Germinal center (tissue), 1 donor: ENCODE data around the gene TRANK1.
"Not testable (repeated sequence)": the region's sequence is repeated elsewhere in the genome, so short reads cannot be mapped to it uniquely, and the experiment has no call there.

Experiments
- DNase-seq: peaks from one replicate; pipeline ENCODE4 v3.0.0; 2012; ENCODE audit warnings: mixed read lengths, low spot score

The TRANK1 gene

GRCh38 chr3:36892457-36893136 lies 52.3 kb downstream of the TRANK1 start:
- no peak for DNase-seq

DNA sequence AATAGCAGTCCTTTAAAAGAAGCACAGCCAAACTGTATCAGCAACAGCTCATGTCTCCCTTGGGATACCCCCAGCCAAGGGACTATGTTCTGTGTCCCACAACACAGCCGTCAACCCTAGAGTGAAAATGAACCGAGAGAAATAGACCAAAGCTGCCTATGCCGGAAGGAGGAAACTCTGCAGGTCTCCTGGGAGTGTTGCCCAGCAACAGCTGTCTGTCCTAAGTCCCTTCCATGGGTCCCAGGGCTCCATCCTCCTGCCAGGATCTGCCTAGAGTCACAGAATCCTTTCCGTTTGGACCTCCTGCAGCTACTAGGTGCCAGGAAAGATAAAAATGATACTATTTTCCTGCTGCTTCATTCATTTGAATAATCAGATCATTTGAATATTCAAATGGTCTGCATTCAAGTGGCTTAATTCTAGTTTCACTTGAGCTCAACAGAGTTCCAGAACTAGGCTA lies 53.1 kb downstream of the TRANK1 start:
- peak; percentile 74 for DNase-seq

DNA sequence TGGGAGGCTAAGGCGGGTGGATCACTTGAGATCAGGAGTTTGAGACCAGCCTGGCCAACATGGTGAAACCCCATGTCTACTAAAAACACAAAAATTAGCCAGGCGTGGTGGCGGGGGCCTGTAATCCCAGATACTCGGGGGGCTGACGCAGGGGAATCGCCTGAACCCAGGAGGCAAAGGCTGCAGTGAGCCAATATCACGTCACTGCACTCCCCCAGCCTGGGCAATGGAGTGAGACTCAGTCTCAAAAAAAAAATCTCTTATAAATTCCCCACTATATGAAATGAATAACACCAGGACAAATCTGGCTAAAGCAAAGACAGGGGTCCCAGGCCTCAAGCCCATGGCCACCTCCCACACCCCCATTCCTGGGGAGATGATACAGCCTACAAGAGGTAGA lies 53.8 kb downstream of the TRANK1 start:
- DNase-seq = not testable (repeated sequence)

GRCh38 chr3:36890261-36890660 lies 54.6 kb downstream of the TRANK1 start:
- no peak for DNase-seq

- no peak for DNase-seq
Measured at GRCh38 chr3:36881735-36882134, 63.1 kb downstream of the TRANK1 start.

DNA sequence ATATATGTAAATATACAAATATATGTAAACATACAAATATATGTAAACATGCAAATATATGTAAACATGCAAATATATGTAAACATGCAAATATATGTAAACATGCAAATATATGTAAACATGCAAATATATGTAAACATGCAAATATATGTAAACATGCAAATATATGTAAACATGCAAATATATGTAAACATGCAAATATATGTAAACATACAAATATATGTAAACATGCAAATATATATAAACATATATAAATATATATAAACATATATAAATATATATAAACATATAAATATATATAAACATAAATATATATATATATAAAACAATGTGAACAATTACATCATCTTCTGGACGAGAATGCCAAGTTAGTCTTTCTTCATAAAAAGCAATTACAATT lies 65.0 kb downstream of the TRANK1 start:
- DNase-seq = not testable (repeated sequence)

GRCh38 chr3:36877930-36878685 lies 66.7 kb downstream of the TRANK1 start:
- DNase-seq = no peak

GRCh38 chr3:36876181-36876936 lies 68.5 kb downstream of the TRANK1 start:
- peak; percentile 45 for DNase-seq

GRCh38 chr3:36875397-36875796 lies 69.5 kb downstream of the TRANK1 start:
- no peak for DNase-seq

GRCh38 chr3:36874424-36874823 lies 70.4 kb downstream of the TRANK1 start:
- no peak for DNase-seq

GRCh38 chr3:36871379-36872126 lies 73.3 kb downstream of the TRANK1 start:
- no peak for DNase-seq

DNA sequence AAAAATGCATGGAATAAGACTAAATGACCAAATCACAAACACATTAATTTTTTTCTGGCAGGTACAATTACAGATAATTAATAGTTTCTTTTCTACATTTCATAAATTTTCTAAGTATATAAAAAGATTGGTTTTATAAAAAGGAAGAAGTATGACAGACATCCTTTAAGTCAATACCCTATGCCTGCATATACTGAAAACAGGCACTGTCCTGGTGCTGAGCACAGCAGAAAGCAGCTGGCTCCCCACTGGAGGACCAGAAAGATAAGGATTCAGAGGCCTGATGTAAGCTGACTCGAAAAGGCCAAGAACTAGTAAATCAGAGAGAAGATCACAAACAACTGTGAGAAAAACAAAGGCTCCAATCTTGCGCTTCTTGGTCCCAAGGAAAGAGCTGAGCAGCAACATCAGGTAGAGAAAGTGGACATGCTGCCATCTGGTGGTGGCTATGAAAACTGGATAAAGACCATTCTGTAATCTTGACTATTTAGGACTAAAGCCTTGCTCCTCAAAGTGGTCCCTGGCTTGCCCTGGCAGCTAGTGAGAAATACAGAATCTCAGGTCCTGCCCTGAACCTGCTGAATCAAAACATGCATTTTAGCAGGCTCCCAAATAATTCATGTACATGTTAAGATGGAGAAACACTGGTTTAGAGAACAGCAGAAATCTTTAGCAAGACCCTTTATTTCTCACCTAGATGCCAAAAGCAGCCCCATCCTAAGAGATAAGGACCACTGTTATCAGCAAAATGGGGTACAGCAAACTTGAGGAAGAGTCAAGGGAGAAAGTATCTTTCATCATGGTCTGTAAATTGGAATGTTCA lies 76.0 kb downstream of the TRANK1 start:
- DNase-seq = peak; percentile 70

- DNase-seq = no peak
Measured at GRCh38 chr3:36867810-36868209, 77.0 kb downstream of the TRANK1 start.

GRCh38 chr3:36866368-36866767 lies 78.5 kb downstream of the TRANK1 start:
- no peak for DNase-seq

GRCh38 chr3:36864180-36865053 lies 80.4 kb downstream of the TRANK1 start:
- no peak for DNase-seq

- no peak for DNase-seq
Measured at GRCh38 chr3:36862076-36862755, 82.6 kb downstream of the TRANK1 start.

DNA sequence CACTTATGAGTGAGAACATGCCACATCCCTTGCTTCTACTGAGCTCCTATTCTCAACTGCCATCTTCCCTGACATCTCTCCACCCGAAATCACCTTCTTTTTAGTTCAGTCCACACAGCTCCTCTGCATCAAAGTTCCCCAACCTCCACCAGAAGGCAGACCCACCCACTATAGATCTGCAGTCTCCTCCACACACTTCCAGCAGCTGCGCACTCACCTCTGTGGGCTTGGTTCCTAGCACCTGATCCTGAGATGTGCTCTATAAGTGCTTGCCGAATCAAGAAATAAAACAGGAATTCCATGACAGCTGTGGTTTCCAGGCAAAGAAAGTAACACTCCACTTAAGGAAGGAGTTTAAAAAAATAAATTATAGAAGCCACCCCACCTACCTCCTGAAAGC lies 85.4 kb downstream of the TRANK1 start:
- no peak for DNase-seq

DNA sequence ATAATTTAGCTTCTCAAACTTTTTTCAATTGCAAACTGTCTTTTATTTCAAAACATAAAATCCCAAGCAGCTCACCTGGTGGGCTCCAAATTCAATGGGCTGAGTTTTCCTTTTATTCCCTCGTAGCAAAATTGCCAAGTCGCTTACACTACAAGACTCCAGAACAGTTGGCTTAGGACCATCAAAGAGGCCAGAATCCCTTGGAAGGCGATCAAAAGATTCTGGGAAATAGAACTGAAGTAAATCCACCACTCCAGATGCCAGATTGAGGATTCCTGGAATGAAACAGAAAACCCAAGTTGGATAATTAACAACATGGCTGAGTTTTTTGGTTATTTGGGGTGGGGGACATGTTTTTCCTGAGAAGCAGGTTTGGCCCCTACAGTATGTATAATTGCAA lies 92.8 kb downstream of the TRANK1 start:
- no peak for DNase-seq

DNA sequence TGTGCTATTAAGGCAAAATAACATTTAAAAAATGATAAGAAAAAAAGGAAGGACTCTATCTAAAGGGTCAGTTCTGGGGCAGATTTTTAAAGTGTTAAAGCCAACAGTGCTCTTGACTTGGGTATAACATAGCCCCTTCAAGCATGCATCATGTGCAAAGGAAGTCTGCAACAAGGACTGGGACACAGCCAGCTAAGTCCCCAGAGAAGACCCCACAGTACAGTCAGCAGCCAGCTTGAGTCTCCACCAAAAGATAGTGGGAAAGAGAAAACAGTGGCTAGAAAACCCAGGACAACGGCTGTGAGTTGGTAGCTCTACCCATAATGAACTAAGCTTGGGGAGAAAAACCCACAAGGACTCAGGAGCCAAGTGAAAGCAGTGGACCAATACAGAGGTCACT lies 94.1 kb downstream of the TRANK1 start:
- DNase-seq = no peak

DNA sequence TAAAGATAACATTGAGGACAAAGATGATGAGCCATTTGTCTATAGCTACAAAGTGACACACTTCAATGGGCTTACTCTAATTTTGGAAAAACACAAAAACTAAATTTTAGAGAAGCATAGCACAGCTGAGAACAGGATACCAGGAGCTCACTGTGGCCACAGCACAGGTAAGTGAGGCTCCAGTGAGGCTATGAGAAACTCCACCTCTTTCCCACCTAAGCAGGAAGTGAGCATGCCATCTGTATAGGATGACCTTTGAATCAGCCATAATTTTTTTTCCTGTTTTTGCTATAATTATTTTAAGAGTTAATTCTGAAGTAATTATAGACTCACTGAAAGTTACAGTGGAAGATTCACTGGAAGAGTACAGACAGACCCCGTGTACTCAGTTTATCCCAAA lies 98.4 kb downstream of the TRANK1 start:
- no peak for DNase-seq
